NOMO-1 (cell line): ENCODE measurements around the gene INPP5A.

Experiments
- DNase-seq, 2 experiments: peaks; one replicate each; lab custom pipeline; 2025; ENCODE audit not compliant: unreplicated experiment in 2 of 2; lab: John Stamatoyannopoulos, UW

Gene INPP5A

DNA sequence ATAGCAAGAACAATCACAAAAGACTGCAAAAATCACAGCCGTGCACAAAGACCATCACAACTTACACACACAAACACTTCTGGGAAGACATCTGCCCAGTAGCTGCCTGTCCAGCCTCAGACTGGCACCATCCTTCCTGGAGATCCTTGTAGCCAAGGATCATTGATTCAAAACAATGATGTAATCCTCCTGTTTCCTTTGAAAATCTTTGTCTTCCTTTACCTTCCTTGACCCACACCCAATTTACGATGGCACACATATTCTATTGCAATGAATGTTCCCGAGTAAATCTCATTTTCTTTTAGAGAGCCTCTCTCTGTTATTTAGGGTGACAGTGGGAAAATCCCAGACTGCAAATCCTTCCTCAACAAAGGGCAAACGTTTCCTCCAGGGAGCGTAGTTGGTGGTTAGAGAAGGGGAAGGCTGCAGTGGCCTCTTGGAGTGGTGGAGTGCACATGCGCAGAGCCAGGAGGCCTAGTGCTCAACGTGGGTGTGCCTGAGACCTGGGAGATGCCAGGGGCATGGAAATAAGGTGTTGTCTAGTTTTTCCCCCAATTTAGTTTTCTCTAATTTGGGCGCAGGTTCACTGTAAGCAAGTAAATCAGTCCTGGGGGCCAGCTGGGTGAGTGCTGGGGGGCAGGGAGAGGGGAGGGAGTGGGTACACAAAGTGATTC is 3.1 kb upstream of the INPP5A start:
- DNase-seq = no peak

DNA sequence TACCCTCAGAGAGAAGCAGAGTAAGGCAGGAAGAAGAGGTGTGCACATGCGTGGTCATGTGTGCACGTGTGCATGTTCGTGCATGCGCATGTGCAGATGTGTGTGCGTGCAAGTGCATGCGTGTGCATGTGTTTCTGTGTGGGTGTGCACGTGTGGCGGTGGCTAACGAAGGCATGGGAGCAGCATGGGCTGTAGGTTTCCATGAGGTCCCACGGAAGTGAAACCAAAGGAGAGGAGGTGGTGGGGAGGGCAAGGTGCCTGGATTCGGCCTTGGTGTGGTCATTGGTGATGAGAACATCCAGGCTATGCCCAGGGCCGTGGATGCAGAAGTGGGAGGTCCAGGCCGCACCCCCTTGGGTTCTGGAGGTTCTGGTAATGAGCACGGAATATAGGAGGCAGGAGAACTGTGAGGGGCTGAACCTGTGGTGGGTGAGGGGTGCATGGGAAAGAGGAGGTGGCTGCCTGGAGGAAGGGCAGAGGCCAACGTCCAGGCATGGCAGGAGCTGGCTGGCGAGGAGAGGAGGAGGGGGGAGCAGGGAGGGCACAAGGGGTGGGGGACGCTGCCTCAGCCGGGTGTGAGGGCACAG is 2.4 kb upstream of the INPP5A start:
- DNase-seq = no peak

DNA sequence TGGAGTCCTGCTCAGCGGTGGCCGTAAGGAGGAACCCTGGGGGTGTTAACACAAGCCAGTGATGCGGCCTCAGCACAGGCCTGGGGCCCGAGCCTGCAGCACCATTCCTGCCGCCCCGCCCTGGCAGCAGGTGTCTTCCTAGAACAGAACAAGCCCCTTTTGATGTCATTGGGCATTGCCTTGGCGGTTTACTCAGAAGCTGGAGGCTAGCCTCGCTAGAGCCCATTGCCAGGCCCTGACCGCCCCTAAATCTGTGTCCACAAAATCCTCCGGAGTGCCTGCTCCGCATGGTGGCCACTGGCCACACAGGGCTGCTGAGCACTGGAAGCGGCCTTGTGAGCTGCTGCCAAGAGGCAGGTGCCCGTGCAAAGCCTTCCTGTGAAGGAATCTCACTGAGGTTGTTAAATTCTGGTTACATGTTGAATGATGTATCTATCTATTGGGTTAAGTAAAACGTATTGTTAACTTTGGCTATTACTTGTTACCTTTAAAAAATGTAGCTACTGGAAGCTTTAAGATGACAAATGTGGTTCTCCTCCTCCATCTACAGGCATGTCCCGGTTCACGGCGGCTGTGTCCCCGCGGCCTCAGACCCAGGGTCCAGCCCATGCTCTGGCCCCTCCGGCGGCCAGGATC is 1.2 kb upstream of the INPP5A start:
- DNase-seq = peak; percentile 16 to 30

DNA sequence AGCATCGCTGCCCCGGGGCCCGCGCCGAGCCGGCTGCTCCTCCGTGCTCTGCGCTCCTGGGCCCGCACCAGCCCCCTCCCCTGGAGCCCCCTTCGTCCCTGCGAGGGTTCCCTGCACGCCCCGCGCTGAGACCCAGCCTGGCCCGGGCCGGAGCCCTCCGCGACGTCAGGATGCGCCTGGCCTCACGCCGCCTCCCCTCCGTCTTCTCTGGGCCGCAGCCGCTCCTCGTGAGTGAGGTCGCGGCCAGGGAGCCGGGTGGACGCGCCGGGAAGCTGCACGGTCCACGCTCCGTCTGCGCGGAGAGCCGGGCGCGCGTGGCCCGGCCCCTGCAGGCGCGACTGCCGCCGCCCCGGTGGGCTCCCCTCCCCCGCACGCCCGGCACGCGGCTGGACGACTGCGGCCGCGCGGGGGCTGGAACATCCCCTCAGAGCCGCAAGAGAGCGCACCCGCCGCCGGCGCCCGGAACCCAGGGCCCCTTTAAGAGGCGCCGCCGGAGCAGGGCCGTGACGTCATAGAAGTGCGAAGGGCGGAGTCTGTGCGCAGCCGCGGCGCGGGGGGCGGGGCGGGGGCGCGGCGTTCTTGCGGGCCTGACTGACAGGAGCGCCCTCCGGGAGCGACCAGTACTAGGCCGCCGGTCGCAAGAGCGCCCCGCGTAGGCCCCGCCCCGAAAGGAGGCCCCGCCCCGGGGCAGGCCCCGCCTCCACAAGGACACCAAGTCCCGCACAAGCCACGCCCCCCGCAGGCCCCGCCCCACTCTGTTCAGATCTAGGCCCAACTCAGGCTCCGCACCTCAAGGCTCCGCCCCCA is 507 bp upstream of the INPP5A start:
- peak; percentile 97 to 99 for DNase-seq

DNA sequence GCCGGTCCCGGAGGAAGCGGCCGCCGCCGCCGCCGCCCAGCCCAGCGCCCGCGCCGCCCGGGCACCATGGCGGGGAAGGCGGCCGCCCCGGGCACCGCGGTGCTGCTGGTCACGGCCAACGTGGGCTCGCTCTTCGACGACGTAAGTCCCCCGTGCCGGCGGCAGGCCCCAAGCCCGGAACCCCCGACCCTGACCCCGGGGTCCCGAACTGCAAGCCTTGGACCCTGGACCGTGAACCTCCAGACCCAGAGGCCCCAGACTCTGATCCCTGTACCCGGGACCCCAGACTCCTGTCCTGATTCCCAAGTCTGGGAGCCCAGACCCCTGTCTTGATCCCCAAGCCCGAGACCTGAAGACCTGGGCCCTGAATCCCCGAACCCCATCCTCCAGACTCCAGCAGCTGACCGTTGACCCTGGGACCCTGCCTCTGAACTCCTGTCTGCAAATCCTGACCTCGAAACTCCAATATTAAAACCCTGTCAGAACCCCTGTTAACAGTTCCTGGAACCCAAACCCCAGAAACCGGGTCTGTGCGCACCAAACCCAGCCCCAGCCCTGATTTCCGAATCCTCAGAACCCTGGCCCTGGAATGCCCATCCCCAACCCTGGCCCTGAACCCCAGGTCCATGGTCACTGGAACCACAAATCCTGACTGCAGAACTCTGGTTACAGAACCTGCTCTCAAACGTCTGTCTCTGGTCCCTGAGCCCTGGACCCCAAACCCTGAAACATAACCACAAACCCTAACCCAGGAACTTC is 623 bp downstream of the INPP5A start:
- no peak for DNase-seq

DNA sequence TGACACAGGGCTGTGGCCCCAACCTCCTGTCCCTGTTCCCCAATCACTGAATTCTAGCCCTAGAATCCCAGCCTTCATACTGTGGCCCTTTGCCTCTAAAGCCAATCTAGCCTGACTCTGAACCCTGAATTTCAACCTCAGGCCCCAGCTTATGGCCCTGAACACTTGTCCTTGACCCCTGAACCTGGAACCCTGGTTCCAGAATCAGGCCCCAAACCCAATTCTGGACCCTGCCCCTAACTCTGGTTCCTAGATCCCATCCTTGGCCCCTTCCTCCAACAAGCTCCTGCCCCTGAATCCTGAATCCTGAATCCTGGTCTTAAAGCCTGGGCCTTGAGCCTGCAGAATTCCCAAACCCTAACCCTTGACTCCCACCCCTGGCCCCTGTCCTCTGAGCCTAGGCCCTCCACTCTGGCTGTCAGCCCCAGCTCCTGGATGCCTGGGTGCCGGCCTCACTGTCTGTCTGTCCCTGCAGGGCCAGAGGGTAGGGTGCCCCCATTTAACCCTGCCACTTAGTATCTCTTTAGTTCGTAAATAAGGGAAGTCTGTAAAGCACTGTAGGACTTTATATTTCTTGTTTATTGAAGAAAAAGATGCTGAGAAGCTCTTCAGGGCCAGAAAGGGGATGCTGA is 1.3 kb downstream of the INPP5A start:
- DNase-seq = peak in 1 of 2 experiments; percentile 34

DNA sequence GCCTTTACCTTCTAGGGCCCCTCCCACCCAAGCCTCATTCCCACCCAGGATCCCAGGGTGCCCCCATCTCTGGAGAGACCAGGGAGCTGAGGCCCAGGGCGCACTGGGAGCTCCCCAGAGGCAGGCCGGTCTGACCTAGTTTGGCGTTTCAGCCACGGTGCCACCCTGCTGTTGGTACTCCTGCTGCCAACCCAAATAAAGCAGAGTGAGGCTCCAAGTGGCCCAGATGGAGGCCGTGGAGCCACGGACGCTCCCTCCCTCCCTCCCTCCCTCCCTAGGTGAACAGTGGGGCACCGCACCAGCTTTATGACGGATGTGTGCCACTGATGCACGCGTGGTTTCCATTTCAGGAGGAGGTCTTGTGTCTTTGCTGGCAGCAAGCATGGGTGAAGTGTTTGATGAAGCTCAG is 1.8 kb downstream of the INPP5A start:
- DNase-seq = no peak

DNA sequence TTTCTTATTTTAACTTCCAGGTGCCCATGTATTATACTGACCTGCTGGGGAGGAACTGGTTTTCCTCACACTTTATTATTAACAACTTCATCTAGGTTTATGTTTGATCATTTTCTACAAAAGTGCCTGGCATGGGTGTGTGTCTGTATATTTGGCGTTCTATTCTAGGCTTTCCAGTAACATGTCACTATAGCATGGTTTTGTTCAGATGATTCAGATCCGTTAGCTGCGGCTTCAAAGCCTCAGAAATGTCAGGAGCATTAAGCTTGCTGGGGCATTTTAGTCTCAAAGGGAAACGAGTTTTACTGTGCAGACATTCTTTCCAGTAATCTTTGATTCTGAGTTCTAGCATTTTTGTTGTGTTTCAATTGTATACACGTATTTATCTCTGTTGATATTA is 2.3 kb downstream of the INPP5A start:
- DNase-seq = no peak

DNA sequence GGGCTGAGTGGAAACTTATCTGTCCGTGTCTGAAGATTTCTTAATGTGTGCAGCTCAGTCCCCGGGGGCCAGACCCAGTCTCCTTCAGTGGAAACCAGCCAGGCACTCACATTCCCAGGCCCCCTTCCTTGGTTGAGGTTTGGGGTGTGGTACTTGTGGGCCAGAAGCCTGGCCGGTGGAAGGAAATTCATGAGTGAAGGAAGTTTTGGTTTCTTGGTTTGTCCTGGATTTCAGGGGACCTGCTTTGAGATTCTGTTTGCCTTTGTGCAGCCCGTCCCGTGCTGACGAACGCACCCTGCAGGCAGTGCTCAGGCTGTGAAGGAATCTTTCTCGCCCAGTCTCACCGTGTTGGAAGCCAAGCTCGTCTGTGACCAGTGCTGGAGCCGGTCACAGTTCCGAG is 2.9 kb downstream of the INPP5A start:
- no peak for DNase-seq

DNA sequence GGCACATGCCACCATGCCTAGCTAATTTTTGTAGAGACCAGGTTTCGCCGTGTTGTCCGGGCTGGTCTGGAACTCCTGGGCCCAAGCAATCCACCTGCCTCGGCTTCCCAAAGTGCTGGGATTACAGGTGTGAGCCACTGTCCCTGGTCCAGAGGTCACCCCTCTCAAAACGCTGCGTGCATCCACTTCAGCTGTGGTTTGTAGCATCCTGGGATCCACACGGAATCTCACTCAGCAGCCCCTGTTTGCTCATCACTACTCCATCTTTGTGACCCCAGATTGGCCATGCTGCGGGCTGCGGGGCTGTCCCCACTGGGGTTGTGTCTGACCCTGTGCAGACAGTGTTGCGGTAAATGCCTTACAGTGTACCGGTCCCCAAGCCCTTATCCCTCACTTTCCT is 3.5 kb downstream of the INPP5A start:
- DNase-seq = no peak

DNA sequence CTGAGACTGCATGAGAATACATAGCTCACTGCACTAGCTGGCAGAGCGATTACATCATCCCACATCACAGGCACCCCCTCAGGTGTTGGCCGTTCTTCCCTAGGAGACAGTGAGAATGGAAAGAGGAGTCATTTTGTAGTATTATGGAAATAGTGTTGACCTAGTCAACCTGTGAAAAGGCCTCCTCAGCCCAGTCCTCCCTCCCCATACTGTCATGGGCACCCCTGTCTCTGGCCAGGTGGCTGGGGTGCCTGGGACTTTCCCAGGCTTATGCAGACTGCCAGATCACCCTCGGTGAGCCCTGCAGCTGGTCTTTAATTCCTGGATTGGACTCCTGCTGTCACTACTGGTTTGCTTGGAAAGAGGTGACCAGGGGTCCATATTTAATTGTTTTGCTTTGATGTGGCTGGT is 4.0 kb downstream of the INPP5A start:
- DNase-seq = no peak

DNA sequence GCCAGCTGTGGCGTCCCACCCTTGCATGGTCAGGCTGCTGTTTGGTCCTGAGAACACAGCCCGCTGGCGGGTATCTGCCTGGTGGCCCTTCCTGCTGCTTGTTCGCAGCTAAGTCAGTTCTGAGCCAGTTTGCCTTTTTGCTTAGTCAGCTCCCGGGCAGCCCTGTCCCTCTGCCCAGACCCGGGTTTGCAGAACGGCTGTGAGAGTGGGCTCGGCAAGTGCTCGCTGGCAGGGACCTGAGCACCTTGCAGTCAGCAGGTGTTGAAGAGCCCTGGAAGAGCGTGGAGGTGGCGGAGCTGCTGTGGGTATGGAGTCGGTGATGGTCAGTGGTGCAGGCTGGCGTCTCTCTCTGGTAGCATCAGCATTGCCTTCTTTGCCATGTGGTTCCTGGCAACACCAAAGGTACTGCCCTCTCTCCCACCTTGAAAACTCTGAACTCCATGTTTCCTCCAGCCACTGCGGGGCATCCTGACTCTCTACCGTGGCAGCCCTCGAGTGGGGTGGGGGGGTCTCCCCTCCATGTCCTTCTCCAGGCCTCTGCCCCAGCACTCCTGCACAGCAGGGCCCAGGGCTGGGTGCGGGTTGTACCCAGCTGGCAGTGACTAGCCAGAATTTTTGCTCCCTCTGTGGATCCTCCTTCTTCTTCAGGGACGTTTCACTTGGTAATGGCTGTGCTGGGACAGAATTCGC is 4.6 kb downstream of the INPP5A start:
- no peak for DNase-seq

DNA sequence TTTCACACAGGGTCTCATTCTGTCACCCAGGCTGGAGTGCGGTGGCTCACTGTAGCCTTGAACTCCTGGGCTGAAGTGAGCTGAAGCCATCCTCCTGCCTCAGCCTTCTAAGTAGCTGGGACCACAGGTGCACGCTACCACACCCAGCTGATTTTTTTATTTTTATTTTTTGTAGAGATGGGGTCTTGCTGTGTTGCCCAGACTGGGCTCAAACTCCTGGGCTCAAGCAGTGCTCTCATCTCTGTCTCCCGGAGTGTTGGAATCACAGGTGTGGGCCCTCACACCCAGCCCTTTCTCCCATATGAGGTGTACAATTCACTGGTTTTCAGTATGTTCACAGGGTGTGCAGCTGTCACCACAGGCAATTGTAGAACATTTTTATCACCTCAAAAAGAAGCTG is 5.2 kb downstream of the INPP5A start:
- DNase-seq = no peak

DNA sequence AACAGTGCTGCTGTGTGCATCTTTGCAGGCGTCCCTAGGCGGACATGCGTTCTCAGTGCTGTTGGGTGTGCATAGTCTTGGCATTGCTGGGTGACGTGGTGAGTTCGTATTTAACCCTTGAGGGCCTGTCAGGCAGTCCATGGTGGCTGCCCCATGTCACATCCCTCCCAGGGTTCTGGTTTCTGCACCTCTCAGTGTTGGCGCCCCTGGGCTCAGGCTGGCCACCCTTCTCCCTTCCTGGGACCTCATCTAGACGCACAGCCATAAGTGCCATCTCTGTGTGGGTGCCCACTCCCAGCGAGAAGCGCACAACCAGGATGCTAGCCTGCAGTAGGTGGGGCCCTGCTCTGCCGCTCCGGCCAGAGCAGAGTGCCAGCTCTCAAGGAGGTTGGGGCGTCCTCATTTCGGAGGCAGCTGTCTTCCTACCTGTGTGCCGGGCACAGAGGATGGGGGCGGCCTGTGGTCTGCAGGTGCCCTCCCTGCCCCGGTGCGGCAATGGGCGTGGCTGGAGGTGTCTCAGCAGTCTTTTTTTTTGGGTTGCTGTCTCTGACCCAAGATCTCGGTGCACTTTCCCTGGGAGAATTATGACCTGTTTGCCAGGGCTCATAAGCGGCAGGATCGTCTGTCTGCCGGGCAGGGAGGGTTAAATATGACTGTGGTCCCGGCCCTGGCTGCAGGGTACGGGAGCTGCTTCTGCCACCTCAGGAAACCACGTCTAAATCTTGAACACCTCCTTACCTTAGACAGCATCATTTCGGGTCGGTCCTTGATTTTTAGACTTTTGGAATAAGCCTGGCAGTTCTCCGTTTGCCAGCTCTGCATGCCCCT is 6.5 kb downstream of the INPP5A start:
- no peak for DNase-seq

DNA sequence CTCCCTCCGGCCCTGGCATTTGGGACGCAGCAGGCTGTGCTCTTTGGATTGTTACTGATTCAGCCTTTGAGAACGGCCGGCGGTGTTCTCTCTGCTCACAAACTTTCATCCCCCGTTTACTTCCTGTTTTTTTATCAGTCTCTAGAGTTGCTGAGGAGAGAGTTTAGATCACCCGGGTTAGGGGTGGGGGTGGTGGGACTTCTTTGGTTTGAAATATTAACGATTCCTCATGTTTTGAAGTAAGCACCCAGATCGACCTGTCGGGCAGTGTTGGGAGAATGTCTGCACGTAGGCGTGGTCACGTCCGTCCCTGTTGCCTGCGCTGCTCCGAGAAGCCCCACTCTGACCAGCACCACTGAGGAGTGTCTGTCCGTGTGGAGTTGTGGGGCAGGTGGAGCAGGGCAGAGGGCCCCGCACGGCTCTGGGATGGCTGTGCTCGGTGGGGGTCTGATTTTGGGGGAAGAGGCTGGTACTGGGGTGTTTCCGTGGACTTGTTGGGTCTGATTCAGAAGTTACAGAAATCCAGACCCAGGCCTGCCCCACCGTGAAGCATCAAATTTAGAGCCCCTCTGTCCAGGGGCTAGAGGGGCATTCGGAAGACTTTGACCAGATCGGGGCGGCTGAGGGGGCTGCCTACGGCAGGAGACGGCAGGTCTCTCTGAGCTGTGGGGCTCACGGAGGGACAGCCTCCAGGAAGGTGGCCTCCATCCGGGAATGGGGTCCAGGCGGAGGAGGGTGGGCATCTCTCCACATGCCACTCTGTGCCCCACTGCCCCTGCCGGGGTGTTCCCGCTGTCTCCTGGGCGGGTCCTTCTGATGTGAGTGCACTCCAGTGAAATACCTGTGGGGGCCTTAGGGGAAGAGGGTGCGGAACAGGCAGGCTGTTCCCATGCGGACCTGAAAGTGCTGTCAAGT is 7.4 kb downstream of the INPP5A start:
- peak; percentile 21 to 59 for DNase-seq

DNA sequence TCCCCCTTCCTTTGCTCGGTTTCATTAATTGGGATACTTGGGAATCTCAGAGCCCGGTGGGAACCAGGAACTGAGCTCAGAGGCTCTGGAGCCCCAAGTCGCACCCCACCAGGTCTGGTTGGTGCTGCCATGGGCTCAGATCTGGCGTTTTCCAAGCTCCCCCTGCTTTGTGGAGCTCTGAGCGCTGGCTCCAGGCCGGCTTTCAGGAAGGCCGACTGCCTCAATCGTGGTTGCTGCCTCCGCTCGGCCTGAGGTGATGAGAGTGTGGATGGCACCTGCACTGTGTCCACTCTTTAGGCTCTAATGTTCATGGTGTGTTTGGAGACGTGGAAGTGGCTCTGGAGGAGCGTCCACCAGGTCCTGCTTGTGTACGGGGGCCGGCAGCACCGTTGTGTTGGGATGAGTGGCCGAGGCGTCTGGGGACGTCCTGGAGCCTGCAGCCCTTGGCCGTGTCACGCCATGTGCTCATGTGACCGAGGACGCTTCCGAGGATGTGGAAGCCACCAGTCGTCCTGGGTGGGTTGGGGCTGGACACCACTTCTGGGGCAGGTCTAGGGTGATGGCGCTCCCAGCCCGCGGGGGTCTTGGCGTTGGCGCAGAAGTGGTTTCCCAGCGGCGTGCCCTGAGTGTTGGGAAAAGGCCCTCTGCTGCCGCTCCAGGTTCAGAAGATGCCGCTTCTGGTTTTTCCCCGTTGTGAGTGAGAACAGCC is 8.2 kb downstream of the INPP5A start:
- DNase-seq = no peak
